ENCODE results near the gene LYZL1.
"Not testable (repeated sequence)": the region's sequence is repeated elsewhere in the genome, so short reads cannot be mapped to it uniquely, and the experiment has no call there.

The LYZL1 gene

GRCh38 chr10:29358010-29358616 lies 69.2 kb downstream of the LYZL1 start:
- no peak for TF ChIP-seq CTCF (IDR thresholded peaks at IDR 0.05; ENCODE audit: insufficient read depth, missing control alignments)
- no peak for FAIRE-seq

GRCh38 chr10:29360215-29360853 lies 71.5 kb downstream of the LYZL1 start:
- not testable (repeated sequence) for DNase-seq (ENCODE audit: insufficient read length, low spot score); FAIRE-seq

More at GRCh38 chr10:29358010-29358616, 69.2 kb downstream of the LYZL1 start:
- no peak for DNase-seq (ENCODE audit: insufficient read length, low spot score)

All from D721Med (cell line).